Neuron (in vitro differentiated cells): ENCODE measurements around the gene PCNX2.

Experiments used
- H2AFZ ChIP-seq: one replicate; pipeline ENCODE4 v1.6.1; 2013; ENCODE audit warnings: low read depth, mild to moderate bottlenecking, inconsistent platforms, low read length, moderate library complexity
- H3K27me3 ChIP-seq: one replicate; pipeline ENCODE4 v1.6.1; 2013; ENCODE audit warnings: low read length; ENCODE audit not compliant: insufficient read depth
- H3K36me3 ChIP-seq: one replicate; pipeline ENCODE4 v1.6.1; 2013; ENCODE audit warnings: low read length; ENCODE audit not compliant: insufficient read depth
- H3K4me1 ChIP-seq: one replicate; pipeline ENCODE4 v1.6.1; 2013; ENCODE audit warnings: low read length; ENCODE audit not compliant: insufficient read depth
- H3K4me3 ChIP-seq: 2 replicates; pipeline ENCODE4 v1.5.1; 2013; ENCODE audit warnings: mild to moderate bottlenecking, low read length, moderate library complexity
- H3K9me3 ChIP-seq: one replicate; pipeline ENCODE4 v1.6.1; 2013; ENCODE audit warnings: low read length

Gene PCNX2

GRCh38 chr1:233057836-233058235 lies 237.7 kb downstream of the PCNX2 start:
- peaks cover 2% of the 10 kb centered on the region for H3K9me3 ChIP-seq
- H3K36me3 ChIP-seq: no peaks in the 10 kb centered on the region
- no peaks in the 10 kb centered on the region for H3K27me3 ChIP-seq
- H3K4me1 ChIP-seq: no peaks in the 10 kb centered on the region
- no peak overlapping the region for H2AFZ ChIP-seq
- no peak overlapping the region for H3K4me3 ChIP-seq

- Histone ChIP-seq H2AFZ (no peak overlapping the region), H3K4me3 (no peak overlapping the region), H3K4me1 (no peaks in the 10 kb centered on the region), H3K27me3 (no peaks in the 10 kb centered on the region), H3K9me3 (peaks cover 2% of the 10 kb centered on the region), H3K36me3 (no peaks in the 10 kb centered on the region)
These were observed 239.5 kb downstream of the PCNX2 start for GRCh38 chr1:233055879-233056641.

GRCh38 chr1:233045588-233045987 lies 249.9 kb downstream of the PCNX2 start:
- no peak overlapping the region for H3K4me3 ChIP-seq
- H3K27me3 ChIP-seq: no peaks in the 10 kb centered on the region
- H2AFZ ChIP-seq: no peak overlapping the region
- no peaks in the 10 kb centered on the region for H3K36me3 ChIP-seq
- H3K9me3 ChIP-seq: no peaks in the 10 kb centered on the region
- H3K4me1 ChIP-seq: no peaks in the 10 kb centered on the region

- H3K4me1 ChIP-seq: peaks cover 11% of the 10 kb centered on the region
- no peak overlapping the region for H2AFZ ChIP-seq
- H3K27me3 ChIP-seq: no peaks in the 10 kb centered on the region
- H3K36me3 ChIP-seq: no peaks in the 10 kb centered on the region
- H3K4me3 ChIP-seq: no peak overlapping the region
- H3K9me3 ChIP-seq: no peaks in the 10 kb centered on the region
These were observed 252.7 kb downstream of the PCNX2 start for GRCh38 chr1:233042834-233043233.

GRCh38 chr1:233040494-233040893 lies 255.0 kb downstream of the PCNX2 start:
- H3K36me3 ChIP-seq: no peaks in the 10 kb centered on the region
- H3K27me3 ChIP-seq: no peaks in the 10 kb centered on the region
- H3K9me3 ChIP-seq: no peaks in the 10 kb centered on the region
- H2AFZ ChIP-seq: no peak overlapping the region
- H3K4me3 ChIP-seq: no peak overlapping the region
- peaks cover 18% of the 10 kb centered on the region for H3K4me1 ChIP-seq

GRCh38 chr1:233038581-233038980 lies 256.9 kb downstream of the PCNX2 start:
- no peaks in the 10 kb centered on the region for H3K36me3 ChIP-seq
- no peaks in the 10 kb centered on the region for H3K9me3 ChIP-seq
- H3K4me1 ChIP-seq: peaks cover 18% of the 10 kb centered on the region
- no peaks in the 10 kb centered on the region for H3K27me3 ChIP-seq
- H3K4me3 ChIP-seq: no peak overlapping the region
- no peak overlapping the region for H2AFZ ChIP-seq

GRCh38 chr1:233037843-233038242 lies 257.7 kb downstream of the PCNX2 start:
- H3K36me3 ChIP-seq: no peaks in the 10 kb centered on the region
- peaks cover 18% of the 10 kb centered on the region for H3K4me1 ChIP-seq
- H3K27me3 ChIP-seq: no peaks in the 10 kb centered on the region
- no peak overlapping the region for H3K4me3 ChIP-seq
- no peak overlapping the region for H2AFZ ChIP-seq
- H3K9me3 ChIP-seq: no peaks in the 10 kb centered on the region

GRCh38 chr1:233034836-233035235 lies 260.7 kb downstream of the PCNX2 start:
- peaks cover 18% of the 10 kb centered on the region for H3K4me1 ChIP-seq
- H3K9me3 ChIP-seq: no peaks in the 10 kb centered on the region
- no peak overlapping the region for H3K4me3 ChIP-seq
- H3K27me3 ChIP-seq: no peaks in the 10 kb centered on the region
- no peak overlapping the region for H2AFZ ChIP-seq
- H3K36me3 ChIP-seq: no peaks in the 10 kb centered on the region

- Histone ChIP-seq H3K27me3 (no peaks in the 10 kb centered on the region), H3K9me3 (no peaks in the 10 kb centered on the region), H3K4me3 (no peak overlapping the region), H3K36me3 (no peaks in the 10 kb centered on the region), H2AFZ (no peak overlapping the region), H3K4me1 (peaks cover 12% of the 10 kb centered on the region)
These were observed 262.2 kb downstream of the PCNX2 start for GRCh38 chr1:233033361-233033760.

- Histone ChIP-seq H2AFZ (no peak overlapping the region), H3K27me3 (no peaks in the 10 kb centered on the region), H3K4me1 (peaks cover 8% of the 10 kb centered on the region), H3K4me3 (no peak overlapping the region), H3K36me3 (no peaks in the 10 kb centered on the region), H3K9me3 (no peaks in the 10 kb centered on the region)
These were observed 262.6 kb downstream of the PCNX2 start for GRCh38 chr1:233032916-233033315.

- Histone ChIP-seq H3K4me1 (peaks cover 3% of the 10 kb centered on the region), H3K36me3 (no peaks in the 10 kb centered on the region), H3K27me3 (no peaks in the 10 kb centered on the region), H2AFZ (no peak overlapping the region), H3K4me3 (no peak overlapping the region), H3K9me3 (no peaks in the 10 kb centered on the region)
These were observed 264.0 kb downstream of the PCNX2 start for GRCh38 chr1:233031521-233031920.

- H3K9me3 ChIP-seq: no peaks in the 10 kb centered on the region
- no peak overlapping the region for H2AFZ ChIP-seq
- H3K36me3 ChIP-seq: no peaks in the 10 kb centered on the region
- H3K4me1 ChIP-seq: peaks cover 3% of the 10 kb centered on the region
- H3K27me3 ChIP-seq: no peaks in the 10 kb centered on the region
- no peak overlapping the region for H3K4me3 ChIP-seq
These were observed 268.5 kb downstream of the PCNX2 start for GRCh38 chr1:233027046-233027445.

- Histone ChIP-seq H3K4me1 (peaks cover 9% of the 10 kb centered on the region), H3K36me3 (no peaks in the 10 kb centered on the region), H3K9me3 (no peaks in the 10 kb centered on the region), H2AFZ (no peak overlapping the region), H3K27me3 (no peaks in the 10 kb centered on the region), H3K4me3 (no peak overlapping the region)
These were observed 270.0 kb downstream of the PCNX2 start for GRCh38 chr1:233025567-233025966.

GRCh38 chr1:233025157-233025556 lies 270.4 kb downstream of the PCNX2 start:
- Histone ChIP-seq H3K9me3 (no peaks in the 10 kb centered on the region), H3K4me1 (peaks cover 13% of the 10 kb centered on the region), H2AFZ (no peak overlapping the region), H3K27me3 (no peaks in the 10 kb centered on the region), H3K4me3 (no peak overlapping the region), H3K36me3 (no peaks in the 10 kb centered on the region)
